ENCODE results near the gene ZFPM1. TPM values are rescaled to one million over a fixed set of nuclear protein-coding genes. Genes with fewer than 3 reads are reported as not detected.

Gene ZFPM1
- total and polyA plus RNA-seq, 5 donors = 7.7 to 11.4 (median 8.2) TPM

- no peak overlapping the region for H3K27ac ChIP-seq (ENCODE audit: low read length)
- no peaks in the 10 kb centered on the region for H3K27me3 ChIP-seq (ENCODE audit: control insufficient read depth, insufficient read depth)
- DNase-seq = no peak
- H3K4me1 ChIP-seq (ENCODE audit: control insufficient read depth, insufficient read depth, low read length) = no peaks in the 10 kb centered on the region
- H3K9me3 ChIP-seq (ENCODE audit: control insufficient read depth, low read length) = no peaks in the 10 kb centered on the region
- no peak overlapping the region for H3K4me3 ChIP-seq (ENCODE audit: low read length)
- no peak for ATAC-seq
- intact Hi-C loops (cut with DNase I) = no loop called here
- 71% methylated on average over 18 of the region's 18 CpGs for WGBS
These were observed 34.2 kb upstream of the ZFPM1 start for GRCh38 chr16:88418869-88419268.

GRCh38 chr16:88419790-88420189 lies 33.3 kb upstream of the ZFPM1 start:
- DNase-seq = no peak
- no peaks in the 10 kb centered on the region for H3K9me3 ChIP-seq (ENCODE audit: control insufficient read depth, low read length)
- WGBS = 92% methylated on average over 10 of the region's 10 CpGs
- H3K27ac ChIP-seq (ENCODE audit: low read length) = no peak overlapping the region
- H3K4me1 ChIP-seq (ENCODE audit: control insufficient read depth, insufficient read depth, low read length) = no peaks in the 10 kb centered on the region
- no peaks in the 10 kb centered on the region for H3K27me3 ChIP-seq (ENCODE audit: control insufficient read depth, insufficient read depth)
- no peak overlapping the region for H3K4me3 ChIP-seq (ENCODE audit: low read length)
- intact Hi-C loops (cut with DNase I) = no loop called here
- ATAC-seq = no peak

- DNase-seq = no peak
- Histone ChIP-seq H3K9me3 (ENCODE audit: control insufficient read depth, low read length) (no peaks in the 10 kb centered on the region), H3K27me3 (ENCODE audit: control insufficient read depth, insufficient read depth) (no peaks in the 10 kb centered on the region), H3K4me1 (ENCODE audit: control insufficient read depth, insufficient read depth, low read length) (no peaks in the 10 kb centered on the region), H3K27ac (ENCODE audit: low read length) (no peak overlapping the region), H3K4me3 (ENCODE audit: low read length) (no peak overlapping the region)
- ATAC-seq = no peak
- intact Hi-C loops (cut with DNase I) = no loop called here
- WGBS = 86% methylated on average over 12 of the region's 12 CpGs
These were observed 32.6 kb upstream of the ZFPM1 start for GRCh38 chr16:88420496-88420895.

GRCh38 chr16:88421301-88421700 lies 31.8 kb upstream of the ZFPM1 start:
- Histone ChIP-seq H3K9me3 (ENCODE audit: control insufficient read depth, low read length) (no peaks in the 10 kb centered on the region), H3K4me3 (ENCODE audit: low read length) (no peak overlapping the region), H3K27ac (ENCODE audit: low read length) (no peak overlapping the region), H3K27me3 (ENCODE audit: control insufficient read depth, insufficient read depth) (no peaks in the 10 kb centered on the region), H3K4me1 (ENCODE audit: control insufficient read depth, insufficient read depth, low read length) (no peaks in the 10 kb centered on the region)
- intact Hi-C loops (cut with DNase I) = no loop called here
- 87% methylated on average over 14 of the region's 14 CpGs for WGBS
- DNase-seq (no peak), ATAC-seq (no peak)

- whole genome bisulfite sequencing = 56% methylated on average over 5 of the region's 5 CpGs
- Histone ChIP-seq H3K4me1 (ENCODE audit: control insufficient read depth, insufficient read depth, low read length) (no peaks in the 10 kb centered on the region), H3K27me3 (ENCODE audit: control insufficient read depth, insufficient read depth) (no peaks in the 10 kb centered on the region), H3K27ac (ENCODE audit: low read length) (no peak overlapping the region), H3K9me3 (ENCODE audit: control insufficient read depth, low read length) (no peaks in the 10 kb centered on the region), H3K4me3 (ENCODE audit: low read length) (no peak overlapping the region)
- ATAC-seq (no peak), DNase-seq (no peak)
- intact Hi-C loops (cut with DNase I) = no loop called here
These were observed 31.1 kb upstream of the ZFPM1 start for GRCh38 chr16:88421871-88422433.

GRCh38 chr16:88422733-88423447 lies 30.2 kb upstream of the ZFPM1 start:
- H3K27me3 ChIP-seq (ENCODE audit: control insufficient read depth, insufficient read depth) = no peaks in the 10 kb centered on the region
- DNase-seq (no peak), ATAC-seq (no peak)
- H3K4me3 ChIP-seq (ENCODE audit: low read length) = no peak overlapping the region
- intact Hi-C loops (cut with DNase I) = no loop called here
- H3K4me1 ChIP-seq (ENCODE audit: control insufficient read depth, insufficient read depth, low read length) = no peaks in the 10 kb centered on the region
- H3K9me3 ChIP-seq (ENCODE audit: control insufficient read depth, low read length) = no peaks in the 10 kb centered on the region
- WGBS = 53% methylated on average over 3 of the region's 3 CpGs
- H3K27ac ChIP-seq (ENCODE audit: low read length) = no peak overlapping the region

- 77% methylated on average over 6 of the region's 6 CpGs for WGBS
- DNase-seq (no peak), ATAC-seq (no peak)
- intact Hi-C loops (cut with DNase I) = no loop called here
- H3K27ac ChIP-seq (ENCODE audit: low read length) = no peak overlapping the region
- no peaks in the 10 kb centered on the region for H3K4me1 ChIP-seq (ENCODE audit: control insufficient read depth, insufficient read depth, low read length)
- no peaks in the 10 kb centered on the region for H3K9me3 ChIP-seq (ENCODE audit: control insufficient read depth, low read length)
- H3K27me3 ChIP-seq (ENCODE audit: control insufficient read depth, insufficient read depth) = no peaks in the 10 kb centered on the region
- no peak overlapping the region for H3K4me3 ChIP-seq (ENCODE audit: low read length)
These were observed 29.6 kb upstream of the ZFPM1 start for GRCh38 chr16:88423448-88423850.

- H3K27ac ChIP-seq (ENCODE audit: low read length) = no peak overlapping the region
- no peaks in the 10 kb centered on the region for H3K27me3 ChIP-seq (ENCODE audit: control insufficient read depth, insufficient read depth)
- no peaks in the 10 kb centered on the region for H3K9me3 ChIP-seq (ENCODE audit: control insufficient read depth, low read length)
- intact Hi-C loops (cut with DNase I) = no loop called here
- H3K4me3 ChIP-seq (ENCODE audit: low read length) = no peak overlapping the region
- DNase-seq (no peak), ATAC-seq (no peak)
- 47% methylated on average over 24 of the region's 24 CpGs for whole genome bisulfite sequencing
- H3K4me1 ChIP-seq (ENCODE audit: control insufficient read depth, insufficient read depth, low read length) = no peaks in the 10 kb centered on the region
These were observed 28.4 kb upstream of the ZFPM1 start for GRCh38 chr16:88424587-88425235.

- ATAC-seq = no peak
- intact Hi-C loops (cut with DNase I) = no loop called here
- no peaks in the 10 kb centered on the region for H3K9me3 ChIP-seq (ENCODE audit: control insufficient read depth, low read length)
- H3K4me3 ChIP-seq (ENCODE audit: low read length) = no peak overlapping the region
- no peaks in the 10 kb centered on the region for H3K27me3 ChIP-seq (ENCODE audit: control insufficient read depth, insufficient read depth)
- WGBS = 92% methylated on average over 13 of the region's 13 CpGs
- H3K27ac ChIP-seq (ENCODE audit: low read length) = no peak overlapping the region
- no peak for DNase-seq
- no peaks in the 10 kb centered on the region for H3K4me1 ChIP-seq (ENCODE audit: control insufficient read depth, insufficient read depth, low read length)
These were observed 27.1 kb upstream of the ZFPM1 start for GRCh38 chr16:88426018-88426417.

GRCh38 chr16:88427376-88427775 lies 25.7 kb upstream of the ZFPM1 start:
- no peaks in the 10 kb centered on the region for H3K9me3 ChIP-seq (ENCODE audit: control insufficient read depth, low read length)
- intact Hi-C loops (cut with DNase I) = no loop called here
- 94% methylated on average over 19 of the region's 19 CpGs for WGBS
- H3K27me3 ChIP-seq (ENCODE audit: control insufficient read depth, insufficient read depth) = no peaks in the 10 kb centered on the region
- H3K4me3 ChIP-seq (ENCODE audit: low read length) = no peak overlapping the region
- H3K4me1 ChIP-seq (ENCODE audit: control insufficient read depth, insufficient read depth, low read length) = peaks cover 2% of the 10 kb centered on the region
- ATAC-seq = no peak
- H3K27ac ChIP-seq (ENCODE audit: low read length) = no peak overlapping the region
- DNase-seq = no peak

- Histone ChIP-seq H3K27ac (ENCODE audit: low read length) (no peak overlapping the region), H3K9me3 (ENCODE audit: control insufficient read depth, low read length) (no peaks in the 10 kb centered on the region), H3K4me1 (ENCODE audit: control insufficient read depth, insufficient read depth, low read length) (peaks cover 2% of the 10 kb centered on the region), H3K27me3 (ENCODE audit: control insufficient read depth, insufficient read depth) (no peaks in the 10 kb centered on the region), H3K4me3 (ENCODE audit: low read length) (no peak overlapping the region)
- ATAC-seq (no peak), DNase-seq (no peak)
- intact Hi-C loops (cut with DNase I) = no loop called here
- 88% methylated on average over 19 of the region's 19 CpGs for WGBS
These were observed 24.9 kb upstream of the ZFPM1 start for GRCh38 chr16:88428156-88428555.

Data from right cardiac atrium (tissue), 5 donors.